MM.1S (cell line): ENCODE data around the gene ZNF718.

Source experiments
- DNase-seq: peaks from one replicate; pipeline ENCODE4 v3.0.0-alpha.2; 2015
- H2AFZ ChIP-seq: fragments of 300-600 bp; sonication (generic); 2 replicates; pipeline ENCODE4 v1.6.0; 2016; ENCODE audit warnings: antibody characterized with exemption, low read length
- H3F3A ChIP-seq: fragments of 300-600 bp; sonication (generic); 2 replicates; pipeline ENCODE4 v1.6.1; 2016; ENCODE audit warnings: mild to moderate bottlenecking, antibody characterized with exemption, low read length, moderate library complexity, mixed read lengths; ENCODE audit not compliant: insufficient read depth
- H3K27ac ChIP-seq: fragments of 300-600 bp; sonication (generic); 2 replicates; pipeline ENCODE4 v1.5.1; 2016; ENCODE audit warnings: mild to moderate bottlenecking, low read length
- H3K27me3 ChIP-seq: fragments of 300-600 bp; sonication (generic); replicated peaks from 2 replicates; pipeline ENCODE4 v1.6.0; 2016; ENCODE audit warnings: low read length; ENCODE audit not compliant: insufficient read depth
- H3K36me3 ChIP-seq: fragments of 300-600 bp; sonication (generic); replicated peaks from 2 replicates; pipeline ENCODE4 v1.6.1; 2016; ENCODE audit warnings: mild to moderate bottlenecking, low read length, mixed read lengths; ENCODE audit not compliant: insufficient read depth
- H3K4me1 ChIP-seq: fragments of 300-600 bp; sonication (generic); 2 replicates; pipeline ENCODE4 v1.6.1; 2016; ENCODE audit warnings: low read length, mixed read lengths
- H3K4me2 ChIP-seq: fragments of 300-600 bp; sonication (generic); 2 replicates; pipeline ENCODE4 v1.6.0; 2016; ENCODE audit warnings: low read depth, low read length
- H3K4me3 ChIP-seq: fragments of 300-600 bp; sonication (generic); 2 replicates; pipeline ENCODE4 v1.5.1; 2016; ENCODE audit warnings: low read length, mixed read lengths
- H3K79me2 ChIP-seq: fragments of 300-600 bp; sonication (generic); 2 replicates; pipeline ENCODE4 v1.6.1; 2016; ENCODE audit warnings: mixed run types, low read length, mixed read lengths
- H3K9ac ChIP-seq: fragments of 300-600 bp; sonication (generic); 2 replicates; pipeline ENCODE4 v1.6.1; 2016; ENCODE audit warnings: low read length, mixed read lengths
- H3K9me2 ChIP-seq: fragments of 300-600 bp; sonication (generic); replicated peaks from 2 replicates; pipeline ENCODE4 v1.6.1; 2016; ENCODE audit warnings: mild to moderate bottlenecking, low read length, mixed read lengths; ENCODE audit not compliant: insufficient read depth
- H3K9me3 ChIP-seq: fragments of 300-600 bp; sonication (generic); replicated peaks from 2 replicates; pipeline ENCODE4 v1.6.1; 2016; ENCODE audit warnings: mild to moderate bottlenecking, low read length, mixed read lengths; ENCODE audit not compliant: insufficient read depth
- H4K20me1 ChIP-seq: fragments of 300-600 bp; sonication (generic); 2 replicates; pipeline ENCODE4 v1.6.1; 2016; ENCODE audit warnings: mild to moderate bottlenecking, low read length, moderate library complexity, mixed read lengths; ENCODE audit not compliant: insufficient read depth
- CTCF ChIP-seq: fragments of 300-600 bp; sonication (generic); IDR thresholded peaks from 2 replicates; pipeline ENCODE4 v1.5.1; 2016; ENCODE audit warnings: antibody characterized with exemption, low read length, mixed read lengths
- EZH2 ChIP-seq: fragments of 300-600 bp; sonication (generic); optimal IDR thresholded peaks from 2 replicates; pipeline ENCODE3; 2017; ENCODE audit warnings: low read depth, mild to moderate bottlenecking, antibody characterized with exemption, low read length, mixed read lengths
- EZH2phosphoT487 ChIP-seq: fragments of 300-600 bp; sonication (generic); IDR thresholded peaks from 2 replicates; pipeline ENCODE4 v1.6.1; 2018; ENCODE audit warnings: antibody characterized with exemption, low read length

Gene ZNF718

DNA sequence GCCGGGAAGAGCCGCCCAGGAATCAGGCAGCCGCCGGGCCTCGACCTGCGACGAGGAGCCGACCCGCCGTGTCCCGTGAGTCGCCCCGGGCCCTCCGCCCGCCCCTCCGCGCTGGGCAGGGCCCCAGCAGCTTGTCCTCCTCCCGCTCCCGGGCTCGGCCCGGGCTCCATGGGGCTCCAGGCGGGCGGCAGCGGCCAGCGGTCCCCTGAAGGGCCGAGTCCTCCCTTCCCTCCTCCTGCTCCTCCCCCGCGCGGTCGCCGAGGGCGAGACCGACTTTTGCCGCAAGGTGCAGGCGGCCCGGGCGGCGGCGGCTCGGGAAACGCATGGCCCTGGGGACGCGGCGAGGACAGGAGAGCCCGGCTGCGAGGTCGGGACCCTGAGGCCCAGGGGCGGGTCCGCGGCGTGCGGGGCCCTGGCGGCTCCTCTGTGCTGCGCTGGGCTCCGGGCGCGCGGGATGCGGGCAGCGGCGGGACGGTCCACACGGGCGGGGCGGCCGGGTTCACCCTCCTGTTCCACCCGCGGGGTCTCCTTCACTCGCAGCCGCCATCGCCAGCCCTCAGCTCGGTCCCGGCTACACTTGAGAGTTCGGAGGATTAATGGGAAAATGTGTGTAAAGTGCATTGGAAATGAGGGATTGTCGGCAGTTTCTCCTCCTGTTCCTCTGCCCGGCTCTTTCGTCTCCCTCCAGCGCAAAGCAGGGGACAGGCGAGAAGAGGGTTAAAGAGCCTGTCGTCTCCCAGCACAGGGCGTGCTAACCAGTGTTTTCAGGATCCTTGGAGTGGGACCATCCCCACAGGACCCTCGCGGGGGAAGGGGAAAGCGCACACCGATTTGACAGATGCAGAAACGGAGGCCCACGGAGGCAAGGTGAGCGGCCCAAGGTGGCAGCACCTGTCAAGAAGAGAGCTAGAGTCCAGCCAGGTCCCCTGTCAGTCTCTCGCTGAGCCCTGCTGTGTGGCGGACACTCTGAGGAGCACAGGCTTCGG, 16.6 kb upstream of the ZNF718 start:
- H3K4me1 ChIP-seq: no peaks in the 10 kb centered on the region
- no peaks in the 10 kb centered on the region for H3K9me2 ChIP-seq
- H2AFZ ChIP-seq: no peak overlapping the region
- no peaks in the 10 kb centered on the region for H4K20me1 ChIP-seq
- no peak overlapping the region for H3K4me3 ChIP-seq
- H3K4me2 ChIP-seq: no peak overlapping the region
- no peaks in the 10 kb centered on the region for H3K36me3 ChIP-seq
- H3K79me2 ChIP-seq: no peaks in the 10 kb centered on the region
- no peaks in the 10 kb centered on the region for H3K27me3 ChIP-seq
- TF ChIP-seq EZH2phosphoT487 (no peak), EZH2 (no peak), CTCF (no peak)
- H3F3A ChIP-seq: no peaks in the 10 kb centered on the region
- DNase-seq: no peak
- no peak overlapping the region for H3K9ac ChIP-seq
- H3K27ac ChIP-seq: no peak overlapping the region
- H3K9me3 ChIP-seq: no peaks in the 10 kb centered on the region

DNA sequence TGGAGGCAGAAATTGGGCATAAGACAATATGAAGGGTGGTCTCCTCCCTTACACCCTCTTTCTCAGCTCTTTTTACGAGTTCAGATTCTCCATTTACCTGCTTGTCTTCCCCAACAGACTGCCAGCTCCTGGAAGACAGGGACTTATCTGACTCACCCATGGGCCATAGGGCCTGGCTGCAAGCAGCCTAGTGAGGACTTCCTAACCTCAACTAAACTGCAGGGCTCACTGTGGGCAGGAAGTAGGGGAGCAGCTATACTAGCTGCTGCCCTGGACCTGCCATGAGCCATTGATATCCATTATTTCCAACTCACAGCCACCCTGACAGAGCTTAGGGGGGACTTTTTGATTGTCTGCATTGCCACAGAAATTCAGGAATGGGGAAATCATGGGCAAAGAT, 11.5 kb upstream of the ZNF718 start:
- DNase-seq: no peak
- Histone ChIP-seq H4K20me1 (no peaks in the 10 kb centered on the region), H3K36me3 (no peaks in the 10 kb centered on the region), H3K4me2 (no peak overlapping the region), H3K9me2 (no peaks in the 10 kb centered on the region), H2AFZ (no peak overlapping the region), H3K4me3 (no peak overlapping the region), H3K79me2 (no peaks in the 10 kb centered on the region), H3K9ac (no peak overlapping the region), H3K27ac (no peak overlapping the region), H3K9me3 (no peaks in the 10 kb centered on the region; the same call in 1 of the 2 replicates), H3K27me3 (no peaks in the 10 kb centered on the region), H3K4me1 (no peaks in the 10 kb centered on the region), H3F3A (no peaks in the 10 kb centered on the region)
- no peak for TF ChIP-seq EZH2
- no peak for TF ChIP-seq EZH2phosphoT487
- TF ChIP-seq CTCF: no peak

- H3K9me2 ChIP-seq: no peaks in the 10 kb centered on the region
- no peaks in the 10 kb centered on the region for H3K79me2 ChIP-seq
- H2AFZ ChIP-seq: no peak overlapping the region
- no peak overlapping the region for H3K27ac ChIP-seq
- H3K27me3 ChIP-seq: no peaks in the 10 kb centered on the region
- no peaks in the 10 kb centered on the region for H3F3A ChIP-seq
- no peak overlapping the region for H3K4me2 ChIP-seq
- no peaks in the 10 kb centered on the region for H3K4me1 ChIP-seq
- no peaks in the 10 kb centered on the region for H3K36me3 ChIP-seq
- no peak overlapping the region for H3K9ac ChIP-seq
- H3K9me3 ChIP-seq: no peaks in the 10 kb centered on the region; the same call in 1 of the 2 replicates
- H4K20me1 ChIP-seq: no peaks in the 10 kb centered on the region
- no peak for TF ChIP-seq CTCF
- no peak for TF ChIP-seq EZH2
- no peak for TF ChIP-seq EZH2phosphoT487
- H3K4me3 ChIP-seq: no peak overlapping the region
- no peak for DNase-seq
Observed at GRCh38 chr4:113732-114131, 10.6 kb upstream of the ZNF718 start.
